Endodermal cell (in vitro differentiated cells): ENCODE results near the gene ARV1. TPM values are rescaled to one million over a fixed set of nuclear protein-coding genes. Genes with fewer than 3 reads are reported as not detected.

Source experiments
- DNase-seq: peaks from one replicate; pipeline ENCODE4 v3.0.0-alpha.2; 2017
- H3K27ac ChIP-seq: 2 replicates; pipeline ENCODE4 v1.5.1; 2013; ENCODE audit warnings: mild to moderate bottlenecking, low read depth, low read length, moderate library complexity
- H3K27me3 ChIP-seq: 2 replicates; pipeline ENCODE4 v1.6.1; 2013; ENCODE audit warnings: mild to moderate bottlenecking, low read length, moderate library complexity; ENCODE audit not compliant: insufficient read depth, control insufficient read depth, poor library complexity, severe bottlenecking
- H3K36me3 ChIP-seq: 2 replicates; pipeline ENCODE4 v1.7.0; 2013; ENCODE audit warnings: mild to moderate bottlenecking, low read length, moderate library complexity; ENCODE audit not compliant: control insufficient read depth, insufficient read depth
- H3K4me1 ChIP-seq: one replicate; pipeline ENCODE4 v1.7.0; 2013; ENCODE audit warnings: low read length; ENCODE audit not compliant: control insufficient read depth, insufficient read depth
- H3K4me3 ChIP-seq: 2 replicates; pipeline ENCODE4 v1.5.1; 2013; ENCODE audit warnings: mild to moderate bottlenecking, low read length, moderate library complexity
- H3K9ac ChIP-seq: 2 replicates; pipeline ENCODE4 v1.6.1; 2013; ENCODE audit warnings: mild to moderate bottlenecking, low read length, moderate library complexity; ENCODE audit not compliant: poor library complexity, severe bottlenecking; ENCODE audit errors: extremely low read depth
- H3K9me3 ChIP-seq: 2 replicates; pipeline ENCODE4 v1.6.1; 2013; ENCODE audit warnings: mild to moderate bottlenecking, low read length, moderate library complexity; ENCODE audit not compliant: control insufficient read depth
- H3K27ac Mint-ChIP-seq: 2 replicates; pipeline ENCODE4 v1.8.0; 2020; ENCODE audit warnings: mixed read lengths
- H3K27me3 Mint-ChIP-seq: 2 replicates; pipeline ENCODE4 v1.8.0; 2021; ENCODE audit warnings: mild to moderate bottlenecking, mixed read lengths; ENCODE audit not compliant: insufficient read depth
- H3K36me3 Mint-ChIP-seq: 2 replicates; pipeline ENCODE4 v1.8.0; 2020; ENCODE audit warnings: low read depth, mixed read lengths
- H3K4me1 Mint-ChIP-seq: 2 replicates; pipeline ENCODE4 v1.8.0; 2020; ENCODE audit warnings: mixed read lengths
- H3K4me3 Mint-ChIP-seq: 2 replicates; pipeline ENCODE4 v1.8.0; 2020; ENCODE audit warnings: mild to moderate bottlenecking, moderate library complexity, mixed read lengths
- H3K9me3 Mint-ChIP-seq: 2 replicates; pipeline ENCODE4 v1.8.0; 2020; ENCODE audit warnings: mild to moderate bottlenecking, mixed read lengths
- WGBS, 2 experiments: methylation state at CpG; one replicate each; pipeline versions ENCODE4 v1.1.5 to v1.1.7; 2013; ENCODE audit warnings: missing lambda C conversion rate in 2 of 2, mixed read lengths in 1 of 2; ENCODE audit not compliant: insufficient coverage in 1 of 2, insufficient read length in 1 of 2; 5-methylcytosine and 5-hydroxymethylcytosine counted together
- long read RNA-seq, 4 experiments: library from polyadenylated mRNA in 2 of 4; library from RNA in 1 of 4; library from capped mRNA in 1 of 4; stranded (forward) in 3 of 4; unstranded in 1 of 4; transcript quantifications; one replicate each; pipeline ENCODE4 v2.0.0, GENCODE V29; 2020 to 2021; ENCODE audit warnings: inconsistent platforms in 1 of 4
- polyA plus RNA-seq, 2 experiments: library from polyadenylated mRNA; stranded (reverse); fragments of 50-300 nt; gene quantifications; one replicate each; pipeline ENCODE4 v1.2.3, GENCODE V29; 2013
- total RNA-seq, 2 donors: library from RNA; stranded (reverse); fragmentation: NEBNext Ultra II Directional in 1 of 2; extraction: Animal tissue kit (Norgen Biotek cat#: 25700) in 1 of 2; gene quantifications; 2 replicates in 1 of 2; 3 replicates in 1 of 2; pipeline ENCODE4 v1.2.1, GENCODE V29; 2021
- TF ChIP-seq, protein P1 (sequence below): fragments of 200-600 bp; sonication (generic); conservative IDR thresholded peaks from 2 replicates; pipeline ENCODE4 v1.5.0; 2021; ENCODE audit warnings: antibody characterized with exemption, mild to moderate bottlenecking

ARV1 gene
- 10 to 100 TPM in 1 of 2 donors, 1 to 10 TPM in 1; 8.4 to 12.5 TPM for total RNA-seq
- polyA plus RNA-seq (2013, experiment 1 of 2): 24.5 TPM
- polyA plus RNA-seq (2013, experiment 2 of 2): 21.3 TPM
- long read RNA-seq, experiment 1, transcript ARV1-201 (6 exons, 1,335 nt): major isoform, 10 of 14 reads
- long read RNA-seq, experiment 1, partial matches to known transcripts: 1 of 14 reads
- long read RNA-seq, experiment 1, other reads (novel, unspliced or antisense): 2 of 14 reads
- long read RNA-seq, experiment 2, transcript ARV1-201 (6 exons, 1,335 nt): major isoform, 16 of 19 reads
- long read RNA-seq, experiment 2, partial matches to known transcripts: 0 of 19 reads
- long read RNA-seq, experiment 2, other reads (novel, unspliced or antisense): 3 of 19 reads
- long read RNA-seq, experiment 3, transcript ARV1-201 (6 exons, 1,335 nt): major isoform, 14 of 29 reads
- long read RNA-seq, experiment 3, partial matches to known transcripts: 0 of 29 reads
- long read RNA-seq, experiment 3, other reads (novel, unspliced or antisense): 14 of 29 reads
- long read RNA-seq, experiment 4, transcript ARV1-201 (6 exons, 1,335 nt): major isoform, 68 of 81 reads
- long read RNA-seq, experiment 4, partial matches to known transcripts: 0 of 81 reads
- long read RNA-seq, experiment 4, other reads (novel, unspliced or antisense): 13 of 81 reads

DNA sequence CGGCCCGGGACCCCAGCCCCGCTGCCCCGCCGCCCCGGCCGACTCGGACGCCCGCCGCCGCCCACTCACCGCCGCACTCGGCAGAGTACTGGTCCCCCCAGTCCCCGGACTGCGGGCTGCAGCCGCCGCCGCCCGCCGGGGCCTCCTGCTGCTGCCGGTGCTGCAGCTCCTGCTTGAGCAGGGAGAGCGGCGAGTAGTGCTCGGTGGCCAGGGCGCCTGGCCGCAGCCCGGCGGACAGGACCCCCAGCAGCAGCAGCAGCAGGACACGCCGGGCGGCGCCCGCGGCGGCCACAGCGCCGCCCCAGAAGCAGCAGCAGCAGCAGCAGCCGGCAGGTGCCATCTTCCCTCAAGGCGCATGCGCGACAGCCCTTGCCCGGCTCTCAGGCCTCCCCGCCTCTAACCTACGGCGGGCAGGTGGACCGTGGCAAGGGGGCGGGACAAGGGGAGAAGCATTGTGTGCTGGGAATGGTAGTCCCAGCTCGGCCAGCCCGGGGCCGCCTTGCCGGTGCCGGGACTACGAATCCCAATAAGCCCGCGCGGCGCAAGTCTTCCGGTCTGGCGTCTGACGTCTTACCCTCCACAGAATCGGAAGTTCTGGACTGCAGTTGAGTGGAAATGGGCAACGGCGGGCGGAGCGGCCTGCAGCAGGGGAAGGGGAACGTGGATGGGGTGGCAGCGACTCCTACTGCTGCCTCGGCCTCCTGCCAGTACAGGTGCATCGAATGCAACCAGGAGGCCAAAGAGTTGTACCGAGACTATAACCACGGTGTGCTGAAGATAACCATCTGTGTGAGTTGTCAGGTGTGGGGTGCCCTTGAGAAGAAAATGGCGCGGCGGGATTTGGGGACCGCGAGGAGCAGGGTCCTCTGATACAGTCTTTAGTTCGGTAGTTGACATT is at the start of gene ARV1, which contains the start of gene TTC13:
Gene ARV1 (plus strand): TSS at position 604 of the 898 bp plus-strand sequence. CDS start 12 bp downstream, at position 616.
Gene TTC13 (minus strand): TSS at position 371 of the 898 bp plus-strand sequence. CDS start 31 bp downstream, at position 340.
- Histone ChIP-seq H3K27me3 (no peaks in the 10 kb centered on the region), H3K4me1 (peaks cover 10% of the 10 kb centered on the region), H3K4me3 (peak within 1 kb of the TSS; percentile 89), H3K9me3 (no peaks in the 10 kb centered on the region), H3K36me3 (peaks cover 20% of the 10 kb centered on the region), H3K9ac (peak within 1 kb of the TSS; percentile 27), H3K27ac (no peak within 1 kb of the TSS)
- TF ChIP-seq, protein P1, sequence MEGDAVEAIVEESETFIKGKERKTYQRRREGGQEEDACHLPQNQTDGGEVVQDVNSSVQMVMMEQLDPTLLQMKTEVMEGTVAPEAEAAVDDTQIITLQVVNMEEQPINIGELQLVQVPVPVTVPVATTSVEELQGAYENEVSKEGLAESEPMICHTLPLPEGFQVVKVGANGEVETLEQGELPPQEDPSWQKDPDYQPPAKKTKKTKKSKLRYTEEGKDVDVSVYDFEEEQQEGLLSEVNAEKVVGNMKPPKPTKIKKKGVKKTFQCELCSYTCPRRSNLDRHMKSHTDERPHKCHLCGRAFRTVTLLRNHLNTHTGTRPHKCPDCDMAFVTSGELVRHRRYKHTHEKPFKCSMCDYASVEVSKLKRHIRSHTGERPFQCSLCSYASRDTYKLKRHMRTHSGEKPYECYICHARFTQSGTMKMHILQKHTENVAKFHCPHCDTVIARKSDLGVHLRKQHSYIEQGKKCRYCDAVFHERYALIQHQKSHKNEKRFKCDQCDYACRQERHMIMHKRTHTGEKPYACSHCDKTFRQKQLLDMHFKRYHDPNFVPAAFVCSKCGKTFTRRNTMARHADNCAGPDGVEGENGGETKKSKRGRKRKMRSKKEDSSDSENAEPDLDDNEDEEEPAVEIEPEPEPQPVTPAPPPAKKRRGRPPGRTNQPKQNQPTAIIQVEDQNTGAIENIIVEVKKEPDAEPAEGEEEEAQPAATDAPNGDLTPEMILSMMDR: peak; percentile 65
- Mint-ChIP-seq H3K27me3 (peaks cover 18% of the 10 kb centered on the region), H3K36me3 (no peaks in the 10 kb centered on the region), H3K27ac (peak within 1 kb of the TSS; percentile 93), H3K4me3 (peak within 1 kb of the TSS; percentile 96), H3K4me1 (peaks cover 15% of the 10 kb centered on the region), H3K9me3 (no peaks in the 10 kb centered on the region)
- DNase-seq: peak; percentile 99
- WGBS, 2 experiments: 0 to 1% methylated on average over 29 to 79 of the region's 79 CpGs

DNA sequence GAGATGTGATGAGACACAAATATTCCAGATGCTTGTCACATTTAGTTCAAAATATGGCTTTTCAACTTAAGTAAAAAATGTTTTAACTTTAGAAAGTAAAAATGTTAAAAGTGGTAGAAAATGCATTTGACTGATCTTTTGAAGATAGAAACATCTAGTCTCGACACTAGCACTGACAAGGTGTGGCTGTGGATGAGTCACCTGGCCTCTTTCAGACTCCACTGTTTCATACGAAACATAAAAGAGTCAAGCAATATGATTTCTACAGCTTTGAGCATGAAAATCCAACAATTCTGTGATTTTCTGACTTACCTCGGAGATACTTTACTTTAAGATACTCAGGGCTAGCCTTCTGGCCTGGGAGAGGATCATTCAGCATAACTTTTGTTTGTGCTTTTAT is 47.9 kb upstream of the ARV1 start:
- no peaks in the 10 kb centered on the region for H3K4me1 Mint-ChIP-seq
- TF ChIP-seq, protein P1: no peak
- Histone ChIP-seq H3K9ac (no peak overlapping the region), H3K27ac (no peak overlapping the region), H3K9me3 (no peaks in the 10 kb centered on the region), H3K36me3 (peaks cover 20% of the 10 kb centered on the region), H3K4me1 (no peaks in the 10 kb centered on the region), H3K4me3 (no peak overlapping the region), H3K27me3 (no peaks in the 10 kb centered on the region)
- no peak overlapping the region for H3K4me3 Mint-ChIP-seq
- no peaks in the 10 kb centered on the region for H3K27me3 Mint-ChIP-seq
- DNase-seq: no peak
- peaks cover 6% of the 10 kb centered on the region for H3K36me3 Mint-ChIP-seq
- no peak overlapping the region for H3K27ac Mint-ChIP-seq
- 89 to 91% methylated on average over 3 of the region's 3 CpGs for WGBS, 2 experiments
- H3K9me3 Mint-ChIP-seq: no peaks in the 10 kb centered on the region

DNA sequence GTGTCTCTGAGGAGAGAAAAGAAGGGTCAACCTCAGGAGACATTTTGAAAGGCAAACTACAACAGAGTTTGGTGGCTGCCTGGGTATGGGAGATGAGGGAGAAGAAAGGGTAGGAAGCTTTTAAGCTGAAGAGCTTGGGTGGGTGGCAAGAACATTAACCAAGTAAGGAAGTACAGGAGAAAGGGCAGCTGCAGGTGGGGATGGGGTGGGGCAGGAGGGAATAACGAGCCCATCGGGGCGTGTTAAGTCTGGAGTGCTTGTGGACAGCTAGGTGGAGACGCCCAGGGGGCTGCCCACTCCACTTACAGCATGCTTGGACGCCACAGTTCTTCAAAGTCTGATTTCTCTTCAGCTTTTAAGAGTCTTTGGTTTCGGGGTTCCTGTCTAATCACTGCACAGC is 43.0 kb upstream of the ARV1 start:
- Histone ChIP-seq H3K4me1 (no peaks in the 10 kb centered on the region), H3K27me3 (no peaks in the 10 kb centered on the region), H3K36me3 (peaks cover 8% of the 10 kb centered on the region), H3K9ac (no peak overlapping the region), H3K9me3 (no peaks in the 10 kb centered on the region), H3K4me3 (no peak overlapping the region), H3K27ac (no peak overlapping the region)
- 88 to 98% methylated on average over 6 of the region's 6 CpGs for WGBS, 2 experiments
- Mint-ChIP-seq H3K4me3 (no peak overlapping the region), H3K9me3 (no peaks in the 10 kb centered on the region), H3K27ac (no peak overlapping the region), H3K4me1 (peaks cover 5% of the 10 kb centered on the region), H3K36me3 (no peaks in the 10 kb centered on the region), H3K27me3 (no peaks in the 10 kb centered on the region)
- TF ChIP-seq, protein P1: no peak
- no peak for DNase-seq
